Hematopoietic multipotent progenitor cell treated with erythropoietin and hydrocortisone succinate and interleukin-3 and kit ligand, for 6 days (in vitro differentiated cells): ENCODE results near the gene PCID2.
A peak's percentile ranks its signal among the peaks of the same experiment; 100 is the strongest.

Experiments
- DNase-seq: peaks from one replicate; pipeline ENCODE4 v3.0.0-alpha.2; 2015

Gene PCID2

DNA sequence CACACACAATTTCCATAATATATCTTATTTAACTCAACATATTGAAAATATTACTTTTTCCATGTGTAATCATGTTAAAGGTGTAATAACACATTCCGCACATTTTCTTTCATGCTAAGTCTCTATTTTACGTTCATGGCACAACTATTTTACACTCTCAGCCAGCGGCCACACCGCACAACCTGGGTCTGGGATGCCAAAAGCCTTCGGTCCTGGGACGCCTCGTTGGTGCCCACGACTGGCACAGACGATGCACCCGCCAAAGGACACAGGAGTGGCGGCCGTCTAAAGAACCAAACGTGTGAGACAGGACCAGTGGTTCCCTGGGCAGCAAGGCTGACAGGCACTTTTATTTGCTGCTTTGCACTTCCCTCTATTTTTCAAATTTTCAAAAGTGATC is 60.1 kb downstream of the PCID2 start:
- no peak for DNase-seq

DNA sequence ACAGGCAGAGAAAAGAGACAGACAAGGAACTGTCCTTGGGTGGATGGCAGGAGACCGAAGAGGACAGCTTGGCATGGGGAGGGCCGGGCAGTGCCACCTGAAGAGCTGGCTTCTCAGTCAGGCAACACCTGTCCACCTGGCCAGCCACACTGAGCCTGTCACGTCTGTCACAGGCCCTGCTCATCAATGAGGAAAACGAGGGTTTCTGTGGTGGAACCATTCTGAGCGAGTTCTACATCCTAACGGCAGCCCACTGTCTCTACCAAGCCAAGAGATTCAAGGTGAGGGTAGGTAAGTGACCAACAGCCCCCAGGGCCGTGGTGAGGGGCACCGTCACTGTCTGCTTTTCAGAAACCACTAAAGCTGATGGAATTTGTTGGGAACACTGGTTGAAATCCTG is 61.3 kb downstream of the PCID2 start:
- DNase-seq: no peak

DNA sequence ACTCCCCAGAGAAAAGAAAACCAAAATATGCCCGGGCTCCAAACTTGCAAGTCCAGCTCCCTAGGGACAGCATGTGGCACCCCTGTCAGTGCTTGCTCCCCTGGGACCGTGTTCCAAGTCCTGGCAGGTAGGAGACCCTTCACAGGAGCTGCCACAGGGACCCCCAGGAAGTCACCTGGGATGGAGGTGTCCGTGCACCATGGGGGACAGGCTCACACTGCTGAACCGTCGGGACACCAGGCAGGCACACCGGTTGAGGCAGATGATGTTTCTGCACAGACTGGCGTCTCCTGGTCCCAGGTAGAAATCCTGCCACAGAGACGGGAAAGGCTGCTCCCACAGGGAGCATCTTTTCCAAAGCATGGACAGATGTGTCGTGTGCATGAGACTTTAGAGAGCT is 61.7 kb downstream of the PCID2 start:
- no peak for DNase-seq

DNA sequence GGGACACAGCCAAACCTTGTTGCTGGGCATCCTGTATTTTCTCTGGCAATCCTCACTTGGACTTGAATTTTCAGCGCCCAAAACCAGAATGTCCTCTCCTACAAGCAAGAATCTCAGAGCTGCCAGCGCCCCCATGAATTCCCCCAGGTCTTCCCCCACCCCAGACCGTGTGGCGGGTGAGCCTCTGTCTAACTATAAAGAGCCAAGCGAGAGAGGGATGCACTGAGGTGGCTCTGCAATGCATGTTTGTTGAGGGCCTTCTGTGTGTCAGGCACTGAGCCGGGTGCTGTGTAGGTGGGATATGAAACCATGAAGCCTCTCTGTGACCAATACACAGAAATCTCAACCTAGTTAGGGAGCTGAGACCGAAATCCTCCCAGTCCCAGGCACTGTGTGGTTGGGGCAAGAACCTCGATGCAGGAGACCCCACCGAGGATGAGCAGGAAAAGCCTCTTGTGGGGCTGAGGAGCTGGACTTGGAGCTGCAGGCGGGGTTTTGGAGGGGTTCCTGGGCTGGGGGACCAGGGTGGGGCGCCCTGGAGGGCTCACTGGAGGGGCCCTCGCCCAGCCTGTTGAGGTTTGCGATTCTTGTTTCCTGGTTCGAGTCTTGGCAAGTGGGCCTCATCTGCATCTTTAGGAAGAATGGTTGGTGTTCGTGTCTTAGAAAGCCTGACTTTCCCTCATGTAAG is 62.4 kb downstream of the PCID2 start:
- DNase-seq: no peak

DNA sequence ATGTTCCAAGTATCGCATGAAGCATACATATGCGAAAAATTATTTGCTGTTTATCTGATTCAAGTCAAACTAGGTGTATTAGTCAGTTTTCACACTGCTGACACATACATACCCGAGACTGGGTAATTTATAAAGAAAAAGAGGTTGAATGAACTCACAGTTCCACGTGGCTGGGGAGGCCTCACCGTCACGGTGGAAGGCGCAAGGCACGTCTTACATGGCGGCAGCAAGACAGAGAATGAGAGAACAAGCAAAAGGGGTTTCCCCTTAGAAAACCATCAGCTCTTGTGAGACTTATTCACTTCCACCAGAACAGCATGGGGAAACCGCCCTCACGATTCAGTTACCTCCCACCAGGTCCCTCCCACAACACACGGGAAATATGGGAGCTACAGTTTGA is 63.0 kb downstream of the PCID2 start:
- DNase-seq: no peak

DNA sequence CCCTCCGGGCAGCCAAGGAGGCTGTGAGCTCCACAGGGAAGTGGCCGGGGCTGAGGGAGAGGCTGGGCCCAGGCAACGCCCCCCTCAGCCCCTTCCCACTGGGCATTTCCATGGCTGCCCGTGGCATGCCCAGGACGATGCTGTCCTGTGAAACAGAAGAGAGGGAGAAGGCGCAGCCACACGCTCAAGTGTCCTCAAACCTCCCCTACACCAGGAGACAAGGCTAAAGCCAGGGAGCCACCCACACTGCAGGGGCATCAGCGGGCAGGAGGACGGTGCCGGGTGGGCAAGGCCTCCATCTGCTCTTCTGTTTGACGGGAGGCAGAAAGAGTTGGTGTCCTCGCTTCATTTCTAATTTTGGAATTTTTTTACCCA is 64.2 kb downstream of the PCID2 start:
- no peak for DNase-seq

DNA sequence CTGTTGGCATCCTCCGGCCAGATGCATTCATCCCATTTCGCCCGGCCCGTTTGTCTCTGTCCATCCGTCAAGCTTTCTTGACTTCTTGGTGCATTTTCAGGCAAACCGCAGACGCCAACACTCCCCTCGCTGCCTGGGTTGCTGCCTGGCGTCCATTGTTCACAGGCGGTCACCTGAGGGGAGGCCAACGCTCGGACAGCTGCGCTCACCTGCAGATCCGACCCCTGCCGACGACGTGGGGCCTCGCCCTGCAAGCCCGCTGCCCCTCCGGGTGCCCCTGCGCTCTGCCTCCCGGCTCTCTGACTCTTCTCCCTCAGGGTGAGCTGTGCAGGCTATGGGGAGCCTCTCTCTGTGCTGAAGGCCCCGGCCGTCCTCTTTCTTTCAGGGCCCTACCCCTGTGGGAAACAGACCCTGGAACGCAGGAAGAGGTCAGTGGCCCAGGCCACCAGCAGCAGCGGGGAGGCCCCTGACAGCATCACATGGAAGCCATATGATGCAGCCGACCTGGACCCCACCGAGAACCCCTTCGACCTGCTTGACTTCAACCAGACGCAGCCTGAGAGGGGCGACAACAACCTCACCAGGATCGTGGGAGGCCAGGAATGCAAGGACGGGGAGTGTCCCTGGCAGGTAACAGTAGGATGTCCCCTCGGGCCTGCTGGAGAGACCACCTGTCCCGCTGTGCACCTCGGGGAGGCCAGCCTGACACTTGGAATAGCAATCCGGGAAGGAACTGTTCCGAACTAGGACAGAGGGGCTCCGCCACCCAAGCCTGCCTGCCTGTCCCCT is 64.8 kb downstream of the PCID2 start:
- no peak for DNase-seq

DNA sequence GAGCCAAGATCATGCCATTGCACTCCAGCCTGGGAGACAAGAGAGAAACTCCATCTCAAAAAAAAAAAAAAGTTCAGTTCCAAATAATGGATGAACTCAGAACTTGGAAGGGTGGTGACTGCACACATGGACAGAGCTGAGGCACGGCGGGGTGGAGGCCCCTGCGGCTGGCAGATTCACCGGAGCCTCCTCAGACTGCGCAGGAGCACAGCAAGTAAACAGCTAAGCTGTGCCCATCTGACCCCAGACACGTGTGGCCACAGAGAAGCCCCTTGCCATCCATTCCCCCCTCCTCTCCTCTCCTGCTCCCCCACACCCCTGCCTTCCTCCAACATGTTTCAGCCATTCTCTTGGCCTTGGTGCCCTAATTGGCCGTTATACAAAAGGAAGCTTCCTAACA is 65.6 kb downstream of the PCID2 start:
- DNase-seq: no peak

DNA sequence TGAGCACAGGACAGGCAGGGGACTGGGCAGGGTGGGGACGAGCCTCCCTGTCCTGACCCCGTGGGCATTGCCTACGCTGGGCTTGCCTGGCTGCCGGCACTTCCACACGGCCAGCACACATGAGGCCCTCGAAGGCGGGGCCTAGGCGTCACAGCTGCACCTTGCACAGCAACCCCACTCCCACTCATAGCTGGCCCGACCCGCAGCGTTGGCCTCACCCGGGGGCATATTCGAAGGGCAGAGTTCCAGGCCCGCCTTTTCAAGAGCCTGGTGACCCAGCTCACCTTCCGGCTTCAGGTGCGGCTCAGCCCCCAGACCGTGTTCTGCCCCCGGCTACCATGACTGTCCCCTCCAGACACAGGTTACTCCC is 66.9 kb downstream of the PCID2 start:
- DNase-seq: no peak

DNA sequence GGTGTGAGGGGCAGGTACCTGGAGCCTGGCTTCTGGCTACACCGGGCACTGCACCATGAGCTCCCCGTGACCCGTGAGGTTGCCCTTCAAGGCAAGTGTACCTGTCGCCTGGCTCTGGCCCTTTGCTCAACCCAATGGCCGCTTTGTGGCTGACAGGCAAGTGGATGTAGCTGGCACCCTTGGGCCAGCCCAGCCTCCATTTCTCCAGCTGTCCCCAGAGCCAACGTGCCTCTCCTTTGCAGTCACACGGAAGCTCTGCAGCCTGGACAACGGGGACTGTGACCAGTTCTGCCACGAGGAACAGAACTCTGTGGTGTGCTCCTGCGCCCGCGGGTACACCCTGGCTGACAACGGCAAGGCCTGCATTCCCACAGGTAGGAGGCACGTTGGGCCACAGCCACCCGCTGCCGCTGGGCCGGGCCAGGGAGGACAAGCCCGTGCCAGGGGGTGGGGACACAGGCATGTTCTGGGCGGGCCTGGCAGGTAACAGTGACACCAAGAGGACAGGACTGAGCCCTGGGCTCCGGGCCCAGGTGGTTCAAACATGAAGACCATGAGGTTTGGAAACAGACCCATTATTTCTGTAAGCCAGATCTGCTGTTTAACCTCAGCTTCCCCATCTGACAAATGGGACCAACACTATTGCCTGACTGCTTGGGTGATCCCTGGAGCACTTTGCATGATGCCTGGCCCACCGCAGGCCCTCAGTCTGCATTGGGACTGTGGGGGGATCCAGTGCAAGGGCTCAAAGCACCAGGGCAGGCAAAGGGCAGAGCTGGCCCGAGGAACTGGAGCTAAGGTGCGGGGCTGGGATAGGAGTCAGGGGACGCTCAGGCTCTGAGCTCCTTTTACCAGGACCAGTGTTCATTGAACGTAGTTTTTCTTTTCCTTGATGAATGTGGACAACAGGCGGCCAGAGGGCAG is 67.5 kb downstream of the PCID2 start:
- no peak for DNase-seq

DNA sequence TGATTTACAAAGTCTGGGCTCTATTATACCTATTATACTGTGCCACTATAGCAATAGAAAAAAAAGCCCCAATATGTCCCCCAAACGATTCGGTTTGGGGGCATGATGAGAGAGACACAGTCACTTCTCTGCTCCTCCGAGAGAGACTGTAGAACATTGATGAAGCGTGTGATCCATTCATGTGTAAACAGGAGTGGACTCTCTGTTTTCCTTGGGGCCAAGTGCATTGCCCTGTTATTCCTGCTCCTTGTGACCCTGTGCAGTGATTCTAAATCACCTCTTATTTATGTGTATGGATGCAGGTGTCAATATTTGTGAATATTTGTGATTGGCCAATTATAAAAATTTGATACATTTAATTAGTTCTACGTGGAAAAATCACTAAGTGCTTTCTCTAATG is 68.9 kb downstream of the PCID2 start:
- no peak for DNase-seq

DNA sequence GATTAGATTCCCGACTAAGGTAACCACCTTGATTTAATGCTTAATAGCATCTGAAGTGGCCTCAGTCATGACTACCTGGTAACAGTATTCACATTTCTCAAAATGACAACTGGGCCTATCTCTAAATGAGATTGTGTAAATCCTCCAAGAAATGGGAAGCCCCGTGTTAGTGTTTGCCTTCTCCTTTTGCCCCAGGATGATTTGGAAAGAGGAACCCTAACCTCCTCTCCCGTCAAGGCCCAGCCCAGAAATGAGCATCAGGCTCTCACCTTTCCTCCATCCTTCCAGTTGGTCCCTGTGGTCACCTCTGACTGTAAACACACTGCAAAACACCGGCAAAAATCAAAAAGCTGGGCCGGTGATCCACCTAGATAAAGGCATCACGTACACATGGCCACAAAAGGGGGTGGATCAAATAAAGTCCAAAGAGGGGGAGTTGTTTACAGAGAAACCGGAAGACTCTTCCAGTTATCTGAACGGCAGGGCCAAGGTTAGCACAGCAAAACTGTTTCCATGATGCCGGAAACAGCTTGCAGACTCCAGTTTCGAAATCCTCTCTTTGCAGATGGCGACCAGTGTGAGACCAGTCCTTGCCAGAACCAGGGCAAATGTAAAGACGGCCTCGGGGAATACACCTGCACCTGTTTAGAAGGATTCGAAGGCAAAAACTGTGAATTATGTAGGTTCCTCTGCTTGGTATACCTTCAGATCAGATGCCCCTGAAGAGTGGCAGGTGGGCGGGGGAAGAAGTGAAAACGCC is 69.5 kb downstream of the PCID2 start:
- DNase-seq: no peak

DNA sequence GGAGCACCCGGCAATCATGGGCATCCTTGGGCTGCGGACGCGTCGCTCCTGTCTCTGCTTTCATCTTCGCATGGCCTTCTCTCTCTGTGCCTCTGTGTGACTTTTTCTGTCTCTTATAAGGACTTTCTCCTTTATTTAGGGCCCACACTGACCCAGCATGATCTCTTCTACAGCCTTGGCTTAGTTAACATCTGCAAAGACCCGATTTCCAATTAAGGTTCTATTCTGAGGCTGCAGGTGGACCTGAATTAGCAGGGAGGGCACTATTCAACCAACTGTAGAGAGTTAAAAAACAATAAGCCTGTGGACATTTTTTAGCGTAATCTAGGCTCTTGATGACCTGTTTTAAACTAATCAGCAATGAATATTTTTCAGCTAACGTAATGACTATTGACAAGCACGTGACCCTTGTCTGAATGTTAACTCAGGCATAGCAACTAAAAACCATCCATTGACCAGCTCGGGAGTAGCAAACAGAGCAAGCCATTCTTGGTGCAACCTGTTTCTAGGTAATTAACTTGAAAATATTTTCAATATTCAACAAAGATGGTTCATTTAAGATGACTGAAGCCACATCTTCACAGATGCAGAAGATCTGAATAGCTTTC is 70.7 kb downstream of the PCID2 start:
- DNase-seq: no peak

DNA sequence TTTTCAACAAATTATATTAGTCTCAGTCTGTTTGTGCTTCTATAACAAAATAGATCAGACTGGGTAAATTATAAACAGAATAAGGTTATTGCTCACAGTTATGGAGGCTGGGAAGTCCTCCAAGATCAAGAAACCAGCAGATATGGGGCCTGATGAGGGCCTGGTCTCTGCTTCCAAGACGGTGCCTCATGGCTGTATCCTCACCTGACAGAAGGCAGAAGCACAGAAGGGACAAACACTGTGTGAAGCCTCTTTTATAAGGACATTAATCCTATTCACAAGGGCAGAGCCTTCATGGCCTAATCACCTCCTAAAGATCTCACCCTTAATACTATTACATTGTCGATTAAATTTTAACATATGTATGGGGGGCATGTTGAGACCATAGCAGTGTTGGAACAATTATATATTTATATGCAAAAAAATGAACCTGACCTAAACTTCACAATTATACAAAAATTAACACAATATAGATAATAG is 73.1 kb downstream of the PCID2 start:
- DNase-seq: no peak

DNA sequence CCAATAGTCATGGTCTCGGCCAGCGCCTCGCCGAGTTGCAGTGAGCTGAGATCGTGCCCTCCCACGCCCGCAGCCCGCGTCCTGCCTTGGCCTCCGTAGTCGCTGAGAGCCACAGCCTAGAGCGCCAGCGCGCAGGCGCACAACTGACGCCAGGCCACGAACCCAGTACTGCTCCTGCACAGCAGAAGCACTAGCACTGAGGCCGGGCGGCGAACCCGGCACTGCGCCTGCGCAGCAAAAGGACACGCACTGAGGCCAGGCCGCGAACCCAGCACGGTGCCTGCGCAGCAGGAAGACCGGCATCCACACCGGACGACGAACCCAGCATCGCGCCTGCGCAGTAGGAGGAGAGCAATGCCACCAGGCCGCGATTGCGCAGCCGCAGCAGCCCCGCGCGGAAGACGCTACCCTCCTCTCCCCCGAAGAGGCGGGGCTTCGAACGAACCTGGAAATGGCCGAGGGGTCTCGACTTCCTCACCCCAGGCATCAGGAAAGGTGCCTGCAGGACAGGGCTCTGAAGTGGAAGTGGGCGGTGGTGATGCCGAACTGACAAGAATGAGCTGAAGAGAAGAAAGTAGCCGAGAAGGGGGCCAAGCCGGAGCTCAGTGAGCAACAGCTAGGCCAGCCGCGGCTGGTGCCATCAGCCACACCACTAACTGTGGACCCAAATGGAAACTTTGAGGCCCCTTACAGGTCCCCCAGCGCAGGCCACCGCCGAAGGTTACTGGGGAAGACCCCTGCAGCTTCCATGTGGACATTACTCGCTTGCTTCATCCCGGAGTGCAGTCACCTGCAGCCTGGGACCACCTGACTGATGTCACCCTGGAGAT is 78.3 kb downstream of the PCID2 start:
- DNase-seq: peak; percentile 41

DNA sequence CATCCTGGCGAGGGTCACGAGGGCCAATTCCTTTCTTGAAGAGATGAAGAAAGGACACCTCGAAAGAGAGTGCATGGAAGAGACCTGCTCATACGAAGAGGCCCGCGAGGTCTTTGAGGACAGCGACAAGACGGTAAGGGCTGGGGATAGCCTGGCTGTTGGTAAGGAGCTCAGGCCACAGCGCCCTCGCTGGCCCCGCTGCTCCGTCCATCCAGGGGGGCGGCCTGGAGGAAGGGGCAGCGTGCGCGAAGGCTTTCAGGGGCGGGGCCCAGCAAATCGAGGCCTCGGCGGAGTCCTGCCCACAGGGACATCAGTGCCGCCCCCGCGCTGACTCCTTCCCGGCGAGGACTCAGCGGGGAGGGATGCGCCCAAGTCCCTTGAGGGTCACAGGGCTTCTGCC is 79.0 kb downstream of the PCID2 start:
- DNase-seq: no peak
